PFSK-1 (cell line): ENCODE measurements around the gene GRIK3.

ENCODE experiments used
- POLR2AphosphoS5 ChIP-seq: IDR thresholded peaks from 2 replicates; pipeline ENCODE4 v1.6.1; 2012; ENCODE audit warnings: low read depth, mild to moderate bottlenecking, control low read depth, low read length, moderate library complexity
- TAF1 ChIP-seq: IDR thresholded peaks from 2 replicates; pipeline ENCODE4 v1.6.1; 2012; ENCODE audit warnings: low read length, control low read depth, borderline replicate concordance; ENCODE audit not compliant: insufficient read depth

DNA sequence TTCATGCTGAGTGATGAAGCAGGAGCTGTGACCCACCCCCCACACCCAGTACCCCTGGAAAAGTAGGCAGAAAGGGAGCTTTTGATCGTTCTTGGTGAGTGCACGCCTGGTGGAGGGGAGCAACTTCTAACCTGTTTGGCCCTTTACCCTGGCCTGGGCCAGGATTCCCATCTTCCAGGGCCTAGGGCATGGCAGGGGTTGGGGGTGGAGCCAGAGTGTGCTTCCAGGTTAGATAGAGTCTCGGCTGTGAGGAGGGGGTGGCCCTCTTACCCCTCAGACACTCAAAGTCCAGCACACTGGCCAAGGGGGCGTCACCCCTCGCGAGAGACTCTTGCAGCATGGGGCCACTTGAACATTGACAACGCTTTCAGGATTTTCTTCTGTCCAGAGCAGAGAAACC lies 236.6 kb downstream of the GRIK3 start:
- TF ChIP-seq TAF1 = no peak
- TF ChIP-seq POLR2AphosphoS5 = no peak
